Activated naive CD8-positive, alpha-beta T cell treated with anti-CD3 and anti-CD28 coated beads for 36 hours (primary cell): ENCODE data around the gene ABHD13. TPM values are rescaled to one million over a fixed set of nuclear protein-coding genes. Genes with fewer than 3 reads are reported as not detected.

Experiments
- DNase-seq: peaks from one replicate; pipeline ENCODE4 v3.0.0; 2021
- H3K27ac Mint-ChIP-seq: one replicate; pipeline ENCODE4 v1.8.0; 2022; ENCODE audit warnings: mild to moderate bottlenecking, moderate library complexity, mixed read lengths
- H3K27me3 Mint-ChIP-seq: one replicate; pipeline ENCODE4 v1.8.0; 2022; ENCODE audit warnings: mild to moderate bottlenecking, mixed read lengths
- H3K36me3 Mint-ChIP-seq: one replicate; pipeline ENCODE4 v1.8.0; 2021; ENCODE audit warnings: mild to moderate bottlenecking, mixed read lengths
- H3K4me1 Mint-ChIP-seq: one replicate; pipeline ENCODE4 v1.8.0; 2021; ENCODE audit warnings: mixed read lengths
- H3K4me3 Mint-ChIP-seq: one replicate; pipeline ENCODE4 v1.8.0; 2022; ENCODE audit warnings: mild to moderate bottlenecking, moderate library complexity, mixed read lengths
- H3K9me3 Mint-ChIP-seq: one replicate; pipeline ENCODE4 v1.8.0; 2022; ENCODE audit warnings: mixed read lengths
- total RNA-seq, 2 experiments: library from RNA; stranded (reverse); gene quantifications; one replicate each; pipeline ENCODE4 v1.2.3, GENCODE V29; 2021

The ABHD13 gene
- 1 to 10 TPM; 5.2 to 5.3 TPM for total RNA-seq

GRCh38 chr13:108218044-108218974, at the start of gene ABHD13:
Gene ABHD13, plus strand, starts transcription at chr13:108218392. Its CDS starts 10,827 bp downstream, at chr13:108229219.
- peaks cover 4% of the 10 kb centered on the region for H3K27me3 Mint-ChIP-seq
- H3K4me3 Mint-ChIP-seq: peak within 1 kb of the TSS; percentile 91
- peaks cover 42% of the 10 kb centered on the region for H3K4me1 Mint-ChIP-seq
- H3K36me3 Mint-ChIP-seq: peaks cover 10% of the 10 kb centered on the region
- peak; percentile 94 for DNase-seq
- H3K27ac Mint-ChIP-seq: peak within 1 kb of the TSS; percentile 95
- H3K9me3 Mint-ChIP-seq: no peaks in the 10 kb centered on the region

- Mint-ChIP-seq H3K4me1 (no peaks in the 10 kb centered on the region), H3K36me3 (peaks cover 6% of the 10 kb centered on the region), H3K4me3 (no peak overlapping the region), H3K9me3 (peaks cover 21% of the 10 kb centered on the region), H3K27ac (no peak overlapping the region), H3K27me3 (no peaks in the 10 kb centered on the region)
- no peak for DNase-seq
Measured at GRCh38 chr13:108168929-108169328, 49.3 kb upstream of the ABHD13 start.

- peaks cover 9% of the 10 kb centered on the region for H3K9me3 Mint-ChIP-seq
- H3K4me3 Mint-ChIP-seq: no peak overlapping the region
- H3K27me3 Mint-ChIP-seq: peaks cover 3% of the 10 kb centered on the region
- DNase-seq: peak; percentile 44
- no peaks in the 10 kb centered on the region for H3K4me1 Mint-ChIP-seq
- H3K27ac Mint-ChIP-seq: no peak overlapping the region
- H3K36me3 Mint-ChIP-seq: no peaks in the 10 kb centered on the region
Measured at GRCh38 chr13:108176685-108177274, 41.4 kb upstream of the ABHD13 start.

GRCh38 chr13:108178078-108178477, 40.1 kb upstream of the ABHD13 start:
- H3K36me3 Mint-ChIP-seq: no peaks in the 10 kb centered on the region
- H3K27me3 Mint-ChIP-seq: peaks cover 3% of the 10 kb centered on the region
- H3K4me3 Mint-ChIP-seq: no peak overlapping the region
- no peak overlapping the region for H3K27ac Mint-ChIP-seq
- no peaks in the 10 kb centered on the region for H3K4me1 Mint-ChIP-seq
- DNase-seq: no peak
- peaks cover 6% of the 10 kb centered on the region for H3K9me3 Mint-ChIP-seq

- no peak for DNase-seq
- Mint-ChIP-seq H3K4me3 (no peak overlapping the region), H3K36me3 (no peaks in the 10 kb centered on the region), H3K27me3 (no peaks in the 10 kb centered on the region), H3K27ac (no peak overlapping the region), H3K9me3 (no peaks in the 10 kb centered on the region), H3K4me1 (no peaks in the 10 kb centered on the region)
Measured at GRCh38 chr13:108182652-108183051, 35.5 kb upstream of the ABHD13 start.

- Mint-ChIP-seq H3K4me3 (no peak overlapping the region), H3K36me3 (no peaks in the 10 kb centered on the region), H3K27me3 (peaks cover 5% of the 10 kb centered on the region), H3K27ac (peak overlapping the region; percentile 40), H3K4me1 (no peaks in the 10 kb centered on the region), H3K9me3 (no peaks in the 10 kb centered on the region)
- DNase-seq: no peak
Measured at GRCh38 chr13:108185223-108185622, 33.0 kb upstream of the ABHD13 start.

GRCh38 chr13:108188260-108188659, 29.9 kb upstream of the ABHD13 start:
- no peak overlapping the region for H3K4me3 Mint-ChIP-seq
- no peak overlapping the region for H3K27ac Mint-ChIP-seq
- no peaks in the 10 kb centered on the region for H3K36me3 Mint-ChIP-seq
- peaks cover 1% of the 10 kb centered on the region for H3K9me3 Mint-ChIP-seq
- peaks cover 5% of the 10 kb centered on the region for H3K27me3 Mint-ChIP-seq
- no peaks in the 10 kb centered on the region for H3K4me1 Mint-ChIP-seq
- no peak for DNase-seq

- no peak overlapping the region for H3K4me3 Mint-ChIP-seq
- H3K27ac Mint-ChIP-seq: no peak overlapping the region
- peaks cover 7% of the 10 kb centered on the region for H3K9me3 Mint-ChIP-seq
- peaks cover 5% of the 10 kb centered on the region for H3K27me3 Mint-ChIP-seq
- H3K4me1 Mint-ChIP-seq: no peaks in the 10 kb centered on the region
- H3K36me3 Mint-ChIP-seq: peaks cover 5% of the 10 kb centered on the region
- no peak for DNase-seq
Measured at GRCh38 chr13:108190897-108191296, 27.3 kb upstream of the ABHD13 start.

- H3K27ac Mint-ChIP-seq: no peak overlapping the region
- peaks cover 14% of the 10 kb centered on the region for H3K9me3 Mint-ChIP-seq
- no peak for DNase-seq
- H3K36me3 Mint-ChIP-seq: peaks cover 9% of the 10 kb centered on the region
- no peaks in the 10 kb centered on the region for H3K4me1 Mint-ChIP-seq
- peaks cover 10% of the 10 kb centered on the region for H3K27me3 Mint-ChIP-seq
- H3K4me3 Mint-ChIP-seq: no peak overlapping the region
Measured at GRCh38 chr13:108193806-108194205, 24.4 kb upstream of the ABHD13 start.

GRCh38 chr13:108194435-108194936, 23.7 kb upstream of the ABHD13 start:
- H3K27me3 Mint-ChIP-seq: peaks cover 13% of the 10 kb centered on the region

GRCh38 chr13:108195146-108195545, 23.0 kb upstream of the ABHD13 start:
- peaks cover 13% of the 10 kb centered on the region for H3K27me3 Mint-ChIP-seq
- no peak overlapping the region for H3K4me3 Mint-ChIP-seq
- H3K27ac Mint-ChIP-seq: no peak overlapping the region
- DNase-seq: no peak
- peaks cover 9% of the 10 kb centered on the region for H3K36me3 Mint-ChIP-seq
- peaks cover 14% of the 10 kb centered on the region for H3K9me3 Mint-ChIP-seq
- H3K4me1 Mint-ChIP-seq: no peaks in the 10 kb centered on the region

More at GRCh38 chr13:108194435-108194936, 23.7 kb upstream of the ABHD13 start:
- H3K27ac Mint-ChIP-seq: no peak overlapping the region
- H3K4me1 Mint-ChIP-seq: no peaks in the 10 kb centered on the region
- no peak for DNase-seq
- peaks cover 9% of the 10 kb centered on the region for H3K36me3 Mint-ChIP-seq
- peaks cover 14% of the 10 kb centered on the region for H3K9me3 Mint-ChIP-seq
- H3K4me3 Mint-ChIP-seq: no peak overlapping the region

GRCh38 chr13:108195861-108196260, 22.3 kb upstream of the ABHD13 start:
- peaks cover 9% of the 10 kb centered on the region for H3K36me3 Mint-ChIP-seq
- peaks cover 13% of the 10 kb centered on the region for H3K27me3 Mint-ChIP-seq
- no peaks in the 10 kb centered on the region for H3K4me1 Mint-ChIP-seq
- H3K4me3 Mint-ChIP-seq: no peak overlapping the region
- H3K27ac Mint-ChIP-seq: no peak overlapping the region
- peaks cover 13% of the 10 kb centered on the region for H3K9me3 Mint-ChIP-seq
- no peak for DNase-seq

- peaks cover 11% of the 10 kb centered on the region for H3K4me1 Mint-ChIP-seq
- peaks cover 24% of the 10 kb centered on the region for H3K27me3 Mint-ChIP-seq
- peaks cover 3% of the 10 kb centered on the region for H3K36me3 Mint-ChIP-seq
- H3K9me3 Mint-ChIP-seq: peaks cover 7% of the 10 kb centered on the region
- DNase-seq: no peak
- no peak overlapping the region for H3K4me3 Mint-ChIP-seq
- no peak overlapping the region for H3K27ac Mint-ChIP-seq
Measured at GRCh38 chr13:108200781-108201398, 17.3 kb upstream of the ABHD13 start.

- DNase-seq: no peak
- no peaks in the 10 kb centered on the region for H3K27me3 Mint-ChIP-seq
- H3K4me3 Mint-ChIP-seq: no peak overlapping the region
- peaks cover 52% of the 10 kb centered on the region for H3K36me3 Mint-ChIP-seq
- no peak overlapping the region for H3K27ac Mint-ChIP-seq
- H3K9me3 Mint-ChIP-seq: peaks cover 24% of the 10 kb centered on the region
- H3K4me1 Mint-ChIP-seq: peaks cover 11% of the 10 kb centered on the region
Measured at GRCh38 chr13:108210551-108210950, 7.6 kb upstream of the ABHD13 start.

GRCh38 chr13:108212886-108213285, 5.3 kb upstream of the ABHD13 start:
- Mint-ChIP-seq H3K27me3 (no peaks in the 10 kb centered on the region), H3K4me3 (no peak overlapping the region), H3K27ac (peak overlapping the region; percentile 42), H3K36me3 (peaks cover 48% of the 10 kb centered on the region), H3K9me3 (peaks cover 21% of the 10 kb centered on the region), H3K4me1 (peaks cover 22% of the 10 kb centered on the region)
- no peak for DNase-seq
